ENCODE results near the gene ADCY3. TPM values are rescaled to one million over a fixed set of nuclear protein-coding genes. Genes with fewer than 3 reads are reported as not detected.

Gene ADCY3
- total and polyA plus RNA-seq, 2 of the 4 experiments (the other 2 are of a cell fraction), result 17.4 to 46.1 TPM

- Histone ChIP-seq H4K91ac (ENCODE audit: insufficient read depth, low read depth, low read length) (no peak overlapping the region), H3K27ac (ENCODE audit: insufficient read depth, low read length) (no peak overlapping the region), H2BK120ac (ENCODE audit: low read depth, low read length) (no peak overlapping the region), H2AK5ac (ENCODE audit: low read depth, low read length) (no peak overlapping the region), H2BK5ac (ENCODE audit: low read depth, low read length, poor library complexity, severe bottlenecking) (no peak overlapping the region), H3K18ac (ENCODE audit: low read depth, low read length) (no peak overlapping the region), H2BK20ac (ENCODE audit: low read depth, low read length) (no peak overlapping the region), H3K4me3 (ENCODE audit: insufficient read depth, low read depth, low read length) (no peak overlapping the region), H4K8ac (ENCODE audit: low read depth in 2 of 2, low read length in 2 of 2) (no peak overlapping the region), H3K9me3 (ENCODE audit: control insufficient read depth, insufficient read depth, low read length) (peaks cover under 1% of the 10 kb centered on the region), H3K14ac (replicated peaks; ENCODE audit: low read depth, low read length) (no peak overlapping the region), H2AFZ (replicated peaks; ENCODE audit: low read length, poor library complexity) (no peak overlapping the region), H3K4me1 (ENCODE audit: control insufficient read depth, insufficient read depth, low read length) (peaks cover 34% of the 10 kb centered on the region), H4K20me1 (ENCODE audit: insufficient read depth, low read length) (peaks cover 25% of the 10 kb centered on the region), H3K4ac (ENCODE audit: low read depth, low read length) (no peak overlapping the region), H2AK9ac (replicated peaks; ENCODE audit: low read depth, low read length, poor library complexity) (no peak overlapping the region), H3K9ac (ENCODE audit: low read depth, low read length) (no peak overlapping the region), H3K4me2 (ENCODE audit: low read depth, low read length) (no peak overlapping the region), H3K56ac (ENCODE audit: extremely low read depth, insufficient read depth, low read length) (no peak overlapping the region), H2BK15ac (ENCODE audit: low read depth, low read length) (no peak overlapping the region), H3K79me1 (ENCODE audit: low read depth in 1 of 2, low read length in 2 of 2) (peaks cover 10 to 63% of the 10 kb centered on the region in 2 experiments; a peak in 3 of 4 replicates), H3K23ac (ENCODE audit: low read depth, low read length) (no peak overlapping the region), H3K27me3 (ENCODE audit: control insufficient read depth, insufficient read depth, low read length) (no peaks in the 10 kb centered on the region), H4K5ac (ENCODE audit: low read depth, low read length) (no peak overlapping the region), H3K9me1 (ENCODE audit: insufficient read depth, low read length) (peaks cover 16% of the 10 kb centered on the region), H3K36me3 (ENCODE audit: control insufficient read depth, insufficient read depth, low read length) (peaks cover 16% of the 10 kb centered on the region; the same call in 1 of the 2 replicates)
- ChIA-PET POLR2A (ENCODE audit: unreplicated experiment) (no interaction called here), CTCF (no interaction called here)
- ATAC-seq (ENCODE audit: low read depth) (no peak), DNase-seq (no peak)
- 60% methylated on average over 1 of the region's 8 CpGs; no CpG with 5 or more reads in 1 of the 2 experiments for WGBS, 2 experiments (ENCODE audit: extremely low coverage in 2 of 2, insufficient read length in 1 of 2)
- in situ Hi-C loops (cut with MboI; ENCODE audit: low sequenced_read_pairs) (no loop called here), intact Hi-C loops (cut with micrococcal nuclease) (no loop called here), dilution Hi-C loops (cut with HindIII; ENCODE audit: low sequenced_read_pairs, unreplicated experiment) (no loop called here)
- BruUV-seq (replicated peaks), result no TSS peak
- no peak for TF ChIP-seq POLR2A (IDR thresholded peaks at IDR 0.05; ENCODE audit: low read depth, low read length)
- no peak for TF ChIP-seq CTCF (conservative IDR thresholded peaks at IDR 0.05; ENCODE audit: low read depth, low read length)
- TF ChIP-seq MAZ (IDR thresholded peaks at IDR 0.05; ENCODE audit: borderline replicate concordance, low read depth, low read length), result no peak
- no peak for TF ChIP-seq SMC3 (IDR thresholded peaks at IDR 0.05; ENCODE audit: low read depth, low read length)
- no peak for TF ChIP-seq MAFK (IDR thresholded peaks at IDR 0.05; ENCODE audit: low read depth, low read length)
- TF ChIP-seq RCOR1 (IDR thresholded peaks at IDR 0.05; ENCODE audit: insufficient replicate concordance, low read length), result no peak
- TF ChIP-seq CEBPB (IDR thresholded peaks at IDR 0.05; ENCODE audit: low read depth, low read length), result no peak
- TF ChIP-seq NFE2L2 (IDR thresholded peaks at IDR 0.05; ENCODE audit: low read depth, low read length), result no peak
- TF ChIP-seq RAD21 (IDR thresholded peaks at IDR 0.05; ENCODE audit: low read length), result no peak
- TF ChIP-seq RFX5 (IDR thresholded peaks at IDR 0.05; ENCODE audit: low read depth, low read length), result no peak
- TF ChIP-seq ELK1 (IDR thresholded peaks at IDR 0.05; ENCODE audit: borderline replicate concordance, low read depth, low read length), result no peak
- TF ChIP-seq BHLHE40 (IDR thresholded peaks at IDR 0.05; ENCODE audit: low read depth, low read length), result no peak
- TF ChIP-seq, protein P1, sequence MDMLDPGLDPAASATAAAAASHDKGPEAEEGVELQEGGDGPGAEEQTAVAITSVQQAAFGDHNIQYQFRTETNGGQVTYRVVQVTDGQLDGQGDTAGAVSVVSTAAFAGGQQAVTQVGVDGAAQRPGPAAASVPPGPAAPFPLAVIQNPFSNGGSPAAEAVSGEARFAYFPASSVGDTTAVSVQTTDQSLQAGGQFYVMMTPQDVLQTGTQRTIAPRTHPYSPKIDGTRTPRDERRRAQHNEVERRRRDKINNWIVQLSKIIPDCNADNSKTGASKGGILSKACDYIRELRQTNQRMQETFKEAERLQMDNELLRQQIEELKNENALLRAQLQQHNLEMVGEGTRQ (IDR thresholded peaks at IDR 0.05; ENCODE audit: low read depth, low read length), result no peak
- TF ChIP-seq MXI1 (IDR thresholded peaks at IDR 0.05; ENCODE audit: borderline replicate concordance, low read depth, low read length), result no peak
- no peak for TF ChIP-seq CHD1 (IDR thresholded peaks at IDR 0.05; ENCODE audit: low read depth, low read length)
These were observed 4.9 kb downstream of the ADCY3 start for GRCh38 chr2:24915175-24915574.

Measured in IMR-90 (cell line).